ENCODE data around the gene MIX23. TPM values are rescaled to one million over a fixed set of nuclear protein-coding genes. Genes with fewer than 3 reads are reported as not detected.

The MIX23 gene
- total RNA-seq (2021): 79.2 and 80.6 TPM in 2 replicates
- long read RNA-seq, transcript CCDC58-201 (5 exons, 720 nt): major isoform, 22 of 37 reads
- long read RNA-seq, partial matches to known transcripts: 2 of 37 reads
- long read RNA-seq, other reads (novel, unspliced or antisense): 9 of 37 reads

DNA sequence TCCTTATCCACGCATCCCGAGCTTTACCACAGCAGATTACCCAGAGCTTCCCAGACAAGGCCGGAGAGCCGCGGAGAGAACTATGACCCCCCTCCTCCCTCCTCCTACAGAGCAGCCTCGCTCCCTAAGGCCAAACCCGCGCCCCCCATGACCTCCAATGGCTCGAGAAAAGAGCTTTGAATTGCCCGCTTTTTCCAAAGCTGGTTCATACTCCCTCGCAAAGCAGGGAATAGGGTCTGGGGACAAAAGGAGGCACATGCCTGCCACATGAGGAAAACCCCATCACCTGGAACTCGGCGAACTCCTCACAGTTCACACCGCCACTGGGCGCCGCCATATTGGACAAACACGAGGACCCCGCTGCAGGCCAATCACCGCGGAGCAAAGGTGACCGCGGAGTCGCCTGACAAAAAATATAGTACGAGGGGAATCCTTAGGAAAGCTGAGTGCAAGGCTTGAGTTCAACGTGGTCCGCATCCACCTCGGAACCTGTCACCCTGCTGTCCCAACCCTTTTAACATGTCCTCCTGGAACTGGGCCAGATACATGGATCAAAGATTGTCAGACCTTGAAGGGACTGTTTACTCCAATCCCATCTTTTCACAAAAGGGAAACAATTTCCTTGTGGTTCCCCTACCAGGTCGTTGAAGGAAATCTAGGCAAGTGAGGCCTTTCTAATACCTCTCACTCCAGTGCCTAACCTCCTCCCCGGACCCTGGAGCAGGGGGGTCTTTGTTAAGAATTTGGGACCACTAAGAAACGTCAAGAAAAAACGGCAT is at the start of gene MIX23:
MIX23 (minus strand) TSS at position 344 of the 779 bp plus-strand sequence; CDS start at position 337, 7 bp downstream.
- H3K4ac ChIP-seq (ENCODE audit: low read depth, low read length): no peak within 1 kb of the TSS; the same call in 1 of the 2 replicates
- H3K4me2 ChIP-seq (ENCODE audit: insufficient read depth, insufficient read length, low read length): peak within 1 kb of the TSS; percentile 62
- H3K4me1 Mint-ChIP-seq: peaks cover 24 to 29% of the 10 kb centered on the region in 2 experiments
- H3K18ac ChIP-seq (ENCODE audit: insufficient read length, low read depth, low read length): peak within 1 kb of the TSS; percentile 95
- no peak for TF ChIP-seq CTCF (conservative IDR thresholded peaks at IDR 0.05)
- H2AK5ac ChIP-seq (ENCODE audit: insufficient read length, low read length): no peak within 1 kb of the TSS
- H3K9me3 ChIP-seq (ENCODE audit: control insufficient read depth, low read depth, low read length): no peaks in the 10 kb centered on the region
- no peak within 1 kb of the TSS for H2BK12ac ChIP-seq (ENCODE audit: insufficient read length, low read depth, low read length)
- no peak within 1 kb of the TSS for H3K56ac ChIP-seq (ENCODE audit: insufficient read length, low read depth, low read length)
- peaks cover 10% of the 10 kb centered on the region; the same call in 1 of the 2 replicates for H3K79me2 ChIP-seq (ENCODE audit: insufficient read depth, low read length)
- peak within 1 kb of the TSS; percentile 88 to 97 for H3K4me3 Mint-ChIP-seq
- no peaks in the 10 kb centered on the region for H3K4me1 ChIP-seq (ENCODE audit: insufficient read depth, low read length)
- H3K79me1 ChIP-seq (ENCODE audit: insufficient read depth, low read depth, low read length, poor library complexity, severe bottlenecking): no peaks in the 10 kb centered on the region
- peak; percentile 89 for DNase-seq
- peaks cover 15% of the 10 kb centered on the region for H3K23me2 ChIP-seq (ENCODE audit: insufficient read length, low read depth, low read length, poor library complexity, severe bottlenecking)
- peak within 1 kb of the TSS; percentile 41 for H4K8ac ChIP-seq (replicated peaks; ENCODE audit: insufficient read length, low read depth, low read length)
- no peak within 1 kb of the TSS for H2BK120ac ChIP-seq (ENCODE audit: low read depth, low read length, poor library complexity, severe bottlenecking)
- no peak within 1 kb of the TSS for H2BK5ac ChIP-seq (ENCODE audit: insufficient read length, low read length)
- no peaks in the 10 kb centered on the region for H3K27me3 ChIP-seq (ENCODE audit: insufficient read depth, low read length)
- peak within 1 kb of the TSS; percentile 96 to 99 (median 97) for H3K27ac Mint-ChIP-seq
- peak within 1 kb of the TSS; percentile 14 for H3K27ac ChIP-seq (ENCODE audit: insufficient read length, low read depth, low read length)
- peak within 1 kb of the TSS; percentile 96 for H2AFZ ChIP-seq (ENCODE audit: low read length)
- H4K5ac ChIP-seq (ENCODE audit: insufficient read length, low read depth, low read length): peak within 1 kb of the TSS; percentile 77
- H4K20me1 ChIP-seq (ENCODE audit: control insufficient read depth, insufficient read depth, insufficient read length): no peaks in the 10 kb centered on the region
- H3K14ac ChIP-seq (ENCODE audit: insufficient read depth, low read length): peak within 1 kb of the TSS; percentile 92; the same call in 1 of the 2 replicates
- no peaks in the 10 kb centered on the region for H3K9me3 Mint-ChIP-seq
- H2BK20ac ChIP-seq (ENCODE audit: low read depth, low read length, poor library complexity, severe bottlenecking): no peak within 1 kb of the TSS
- H3T11ph ChIP-seq (ENCODE audit: low read length): no peak within 1 kb of the TSS
- no peak within 1 kb of the TSS for H4K91ac ChIP-seq (ENCODE audit: insufficient read length, low read depth, low read length)
- no peak within 1 kb of the TSS for H2BK15ac ChIP-seq (ENCODE audit: low read depth, low read length)
- no CpG with 5 or more reads among the region's 31 CpGs for WGBS (ENCODE audit: extremely low coverage, insufficient read length, low lambda C conversion rate)
- H3K9ac ChIP-seq (ENCODE audit: extremely low read depth, insufficient read length, low read length): peak within 1 kb of the TSS; percentile 97
- peaks cover 2 to 13% (median 13%) of the 10 kb centered on the region in 3 experiments; a peak in 4 of 7 replicates for H3K36me3 Mint-ChIP-seq (ENCODE audit: insufficient read depth in 1 of 3, low read depth in 3 of 3)
- H3K23ac ChIP-seq (ENCODE audit: insufficient read length, low read depth, low read length): no peak within 1 kb of the TSS
- H3K27me3 Mint-ChIP-seq (ENCODE audit: low read depth): no peaks in the 10 kb centered on the region
